Stimulated activated effector memory CD8-positive, alpha-beta T cell treated with anti-CD3 and anti-CD28 coated beads, Interleukin-12 subunit alpha, Interleukin-12 subunit beta, amount 100 ng/mL, for 72 hours (primary cell): Measurements from ENCODE around the gene NCR3LG1.
A peak's percentile ranks its signal among the peaks of the same experiment; 100 is the strongest.

Source experiments
- ATAC-seq: fragments of 150-1000 bp; cut with Tn5 transposase; 2 replicates; pipeline ENCODE4 v1.10.0; 2021
- DNase-seq, 2 donors: peaks; one replicate each; pipeline ENCODE4 v3.0.0; 2021 to 2022; ENCODE audit warnings: low spot score in 2 of 2
- H3K27ac Mint-ChIP-seq: one replicate; pipeline ENCODE4 v1.8.0; 2022; ENCODE audit warnings: mild to moderate bottlenecking, mixed read lengths
- H3K36me3 Mint-ChIP-seq: one replicate; pipeline ENCODE4 v1.8.0; 2022; ENCODE audit warnings: mild to moderate bottlenecking, mixed read lengths
- H3K4me1 Mint-ChIP-seq: one replicate; pipeline ENCODE4 v1.8.0; 2022; ENCODE audit warnings: mixed read lengths
- H3K4me3 Mint-ChIP-seq: one replicate; pipeline ENCODE4 v1.8.0; 2022; ENCODE audit warnings: mild to moderate bottlenecking, mixed read lengths
- H3K9me3 Mint-ChIP-seq: one replicate; pipeline ENCODE4 v1.8.0; 2022; ENCODE audit warnings: mixed read lengths

The NCR3LG1 gene

GRCh38 chr11:17385492-17385891, 33.9 kb downstream of the NCR3LG1 start:
- peaks cover 13% of the 10 kb centered on the region for H3K4me1 Mint-ChIP-seq
- no peak overlapping the region for H3K27ac Mint-ChIP-seq
- H3K9me3 Mint-ChIP-seq: no peaks in the 10 kb centered on the region
- ATAC-seq (no peak), DNase-seq (no peak)
- H3K4me3 Mint-ChIP-seq: no peak overlapping the region
- H3K36me3 Mint-ChIP-seq: peaks cover 6% of the 10 kb centered on the region

GRCh38 chr11:17385926-17386325, 34.3 kb downstream of the NCR3LG1 start:
- Mint-ChIP-seq H3K9me3 (no peaks in the 10 kb centered on the region), H3K27ac (no peak overlapping the region), H3K4me3 (no peak overlapping the region), H3K4me1 (peaks cover 13% of the 10 kb centered on the region), H3K36me3 (peaks cover 6% of the 10 kb centered on the region)
- ATAC-seq (no peak), DNase-seq (no peak)

- Mint-ChIP-seq H3K27ac (no peak overlapping the region), H3K36me3 (peaks cover 6% of the 10 kb centered on the region), H3K4me3 (no peak overlapping the region), H3K4me1 (peaks cover 13% of the 10 kb centered on the region), H3K9me3 (no peaks in the 10 kb centered on the region)
- peak in 1 of 2 donors; percentile 70 for DNase-seq
- peak; percentile 56 for ATAC-seq
Observed at GRCh38 chr11:17386331-17387084, 34.9 kb downstream of the NCR3LG1 start.

- Mint-ChIP-seq H3K9me3 (no peaks in the 10 kb centered on the region), H3K36me3 (peaks cover 6% of the 10 kb centered on the region), H3K4me3 (peak overlapping the region; percentile 74), H3K27ac (no peak overlapping the region), H3K4me1 (peaks cover 13% of the 10 kb centered on the region)
- no peak for ATAC-seq
- DNase-seq: no peak
Observed at GRCh38 chr11:17387254-17387653, 35.7 kb downstream of the NCR3LG1 start.

GRCh38 chr11:17387811-17388210, 36.2 kb downstream of the NCR3LG1 start:
- DNase-seq: no peak
- ATAC-seq: no peak
- no peaks in the 10 kb centered on the region for H3K9me3 Mint-ChIP-seq
- peak overlapping the region; percentile 74 for H3K4me3 Mint-ChIP-seq
- peaks cover 6% of the 10 kb centered on the region for H3K36me3 Mint-ChIP-seq
- H3K4me1 Mint-ChIP-seq: peaks cover 13% of the 10 kb centered on the region
- no peak overlapping the region for H3K27ac Mint-ChIP-seq

GRCh38 chr11:17388609-17389210, 37.1 kb downstream of the NCR3LG1 start, which contains the start of gene KCNJ11:
TSS of gene KCNJ11 (minus strand) at chr11:17388659. CDS start at chr11:17388091, 568 bp downstream.
- DNase-seq: no peak
- Mint-ChIP-seq H3K4me1 (peaks cover 13% of the 10 kb centered on the region), H3K27ac (peak within 1 kb of the TSS; percentile 67), H3K4me3 (peak within 1 kb of the TSS; percentile 74), H3K36me3 (peaks cover 6% of the 10 kb centered on the region), H3K9me3 (no peaks in the 10 kb centered on the region)
- peak; percentile 63 for ATAC-seq

- H3K4me3 Mint-ChIP-seq: peak overlapping the region; percentile 74
- H3K4me1 Mint-ChIP-seq: peaks cover 13% of the 10 kb centered on the region
- H3K27ac Mint-ChIP-seq: peak overlapping the region; percentile 67
- peak; percentile 80 to 87 for DNase-seq
- no peaks in the 10 kb centered on the region for H3K9me3 Mint-ChIP-seq
- ATAC-seq: peak; percentile 77
- peaks cover 6% of the 10 kb centered on the region for H3K36me3 Mint-ChIP-seq
Observed at GRCh38 chr11:17389211-17389956, 37.8 kb downstream of the NCR3LG1 start.

GRCh38 chr11:17389957-17390649, 38.5 kb downstream of the NCR3LG1 start:
- no peaks in the 10 kb centered on the region for H3K9me3 Mint-ChIP-seq
- DNase-seq (no peak), ATAC-seq (no peak)
- no peak overlapping the region for H3K27ac Mint-ChIP-seq
- H3K4me1 Mint-ChIP-seq: peaks cover 13% of the 10 kb centered on the region
- H3K4me3 Mint-ChIP-seq: peak overlapping the region; percentile 74
- peaks cover 6% of the 10 kb centered on the region for H3K36me3 Mint-ChIP-seq

- H3K4me3 Mint-ChIP-seq: no peak overlapping the region
- ATAC-seq (no peak), DNase-seq (no peak)
- peaks cover 13% of the 10 kb centered on the region for H3K4me1 Mint-ChIP-seq
- no peaks in the 10 kb centered on the region for H3K9me3 Mint-ChIP-seq
- H3K36me3 Mint-ChIP-seq: peaks cover 6% of the 10 kb centered on the region
- H3K27ac Mint-ChIP-seq: no peak overlapping the region
Observed at GRCh38 chr11:17391493-17392355, 40.1 kb downstream of the NCR3LG1 start.

- Mint-ChIP-seq H3K4me3 (no peak overlapping the region), H3K27ac (no peak overlapping the region), H3K4me1 (peaks cover 6% of the 10 kb centered on the region), H3K9me3 (no peaks in the 10 kb centered on the region), H3K36me3 (peaks cover 6% of the 10 kb centered on the region)
- ATAC-seq (no peak), DNase-seq (no peak)
Observed at GRCh38 chr11:17392872-17393271, 41.3 kb downstream of the NCR3LG1 start.

GRCh38 chr11:17393472-17393871, 41.9 kb downstream of the NCR3LG1 start:
- no peaks in the 10 kb centered on the region for H3K9me3 Mint-ChIP-seq
- DNase-seq: no peak
- no peak overlapping the region for H3K4me3 Mint-ChIP-seq
- peaks cover 6% of the 10 kb centered on the region for H3K4me1 Mint-ChIP-seq
- ATAC-seq: no peak
- peaks cover 6% of the 10 kb centered on the region for H3K36me3 Mint-ChIP-seq
- H3K27ac Mint-ChIP-seq: no peak overlapping the region

- ATAC-seq (no peak), DNase-seq (no peak)
- H3K4me3 Mint-ChIP-seq: no peak overlapping the region
- H3K36me3 Mint-ChIP-seq: peaks cover 4% of the 10 kb centered on the region
- H3K9me3 Mint-ChIP-seq: no peaks in the 10 kb centered on the region
- H3K27ac Mint-ChIP-seq: no peak overlapping the region
- peaks cover 4% of the 10 kb centered on the region for H3K4me1 Mint-ChIP-seq
Observed at GRCh38 chr11:17394743-17395390, 43.3 kb downstream of the NCR3LG1 start.

GRCh38 chr11:17395554-17395961, 44.0 kb downstream of the NCR3LG1 start:
- DNase-seq (no peak), ATAC-seq (no peak)
- Mint-ChIP-seq H3K4me1 (no peaks in the 10 kb centered on the region), H3K9me3 (no peaks in the 10 kb centered on the region), H3K36me3 (no peaks in the 10 kb centered on the region), H3K27ac (no peak overlapping the region), H3K4me3 (no peak overlapping the region)

GRCh38 chr11:17395978-17396377, 44.4 kb downstream of the NCR3LG1 start:
- Mint-ChIP-seq H3K4me1 (no peaks in the 10 kb centered on the region), H3K9me3 (no peaks in the 10 kb centered on the region), H3K27ac (no peak overlapping the region), H3K4me3 (no peak overlapping the region), H3K36me3 (no peaks in the 10 kb centered on the region)
- DNase-seq (no peak), ATAC-seq (no peak)
